Activated T-helper 1 cell treated with Interleukin-2 at 50 U/mL for 16 hours (primary cell): ENCODE results near the gene MELTF.

ENCODE experiments used
- DNase-seq: peaks from one replicate; pipeline ENCODE4 v3.0.0-alpha.2; 2020; ENCODE audit warnings: low read depth

Gene MELTF

GRCh38 chr3:196968233-196969133 lies 61.1 kb downstream of the MELTF start, which contains the start of gene PIGZ:
Gene PIGZ (minus strand): TSS chr3:196968833. CDS start chr3:196952031, 16,802 bp downstream.
- DNase-seq = peak; percentile 20

GRCh38 chr3:196967412-196968232 lies 62.0 kb downstream of the MELTF start:
- no peak for DNase-seq

GRCh38 chr3:196966526-196967401 lies 62.9 kb downstream of the MELTF start:
- DNase-seq = no peak

DNA sequence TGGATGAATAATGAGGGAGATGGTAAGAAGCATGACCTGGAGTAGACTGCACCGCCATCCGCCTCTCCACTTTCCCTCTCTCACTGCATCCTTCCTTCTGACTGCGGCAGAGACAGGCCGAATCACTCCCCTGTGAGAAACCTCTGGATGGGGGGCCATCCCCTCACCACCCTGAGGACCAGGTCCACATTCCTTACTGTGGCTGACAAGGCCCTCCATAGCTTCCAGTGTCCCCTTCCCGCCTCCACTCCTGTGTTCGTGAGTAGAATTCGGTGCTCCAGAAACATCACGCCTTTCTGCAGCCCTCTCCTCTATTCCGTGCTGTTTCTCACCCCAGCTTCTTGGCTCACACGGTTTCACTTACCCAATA lies 63.8 kb downstream of the MELTF start:
- no peak for DNase-seq

GRCh38 chr3:196965112-196965803 lies 64.4 kb downstream of the MELTF start:
- DNase-seq = no peak

GRCh38 chr3:196963631-196963953 lies 66.0 kb downstream of the MELTF start:
- DNase-seq = no peak

DNA sequence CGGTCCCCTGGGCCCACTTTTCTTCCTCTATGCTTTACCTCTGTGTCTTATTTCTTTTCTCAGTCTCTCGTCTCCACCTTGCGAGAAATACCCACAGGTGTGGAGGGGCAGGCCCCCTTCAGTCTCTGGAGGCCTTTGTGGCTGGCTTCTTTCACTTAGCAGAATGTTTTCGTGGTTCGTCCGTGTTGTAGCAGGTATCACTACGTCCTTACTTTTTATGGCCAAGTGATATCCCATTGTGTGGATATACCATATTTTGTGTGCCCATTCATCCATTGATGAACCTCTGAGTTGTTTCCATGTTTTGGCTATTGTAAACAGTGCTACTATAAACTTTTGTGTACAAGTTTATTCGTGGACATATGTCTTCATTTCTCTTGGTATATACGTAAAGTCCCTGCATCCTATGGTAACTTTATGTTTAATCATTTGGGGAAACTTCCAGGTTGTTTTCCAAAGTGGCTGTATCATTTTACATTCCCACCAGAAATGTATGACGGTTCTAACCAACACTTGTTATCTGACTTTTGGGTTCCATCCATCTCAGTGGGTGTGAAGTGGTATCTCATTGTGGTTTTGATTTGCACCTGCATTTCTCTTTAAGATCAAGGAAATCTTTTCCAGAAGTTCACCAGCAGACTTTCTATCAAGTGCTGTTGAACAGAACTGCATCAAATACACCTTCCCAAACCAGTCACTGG lies 66.5 kb downstream of the MELTF start:
- DNase-seq = no peak

DNA sequence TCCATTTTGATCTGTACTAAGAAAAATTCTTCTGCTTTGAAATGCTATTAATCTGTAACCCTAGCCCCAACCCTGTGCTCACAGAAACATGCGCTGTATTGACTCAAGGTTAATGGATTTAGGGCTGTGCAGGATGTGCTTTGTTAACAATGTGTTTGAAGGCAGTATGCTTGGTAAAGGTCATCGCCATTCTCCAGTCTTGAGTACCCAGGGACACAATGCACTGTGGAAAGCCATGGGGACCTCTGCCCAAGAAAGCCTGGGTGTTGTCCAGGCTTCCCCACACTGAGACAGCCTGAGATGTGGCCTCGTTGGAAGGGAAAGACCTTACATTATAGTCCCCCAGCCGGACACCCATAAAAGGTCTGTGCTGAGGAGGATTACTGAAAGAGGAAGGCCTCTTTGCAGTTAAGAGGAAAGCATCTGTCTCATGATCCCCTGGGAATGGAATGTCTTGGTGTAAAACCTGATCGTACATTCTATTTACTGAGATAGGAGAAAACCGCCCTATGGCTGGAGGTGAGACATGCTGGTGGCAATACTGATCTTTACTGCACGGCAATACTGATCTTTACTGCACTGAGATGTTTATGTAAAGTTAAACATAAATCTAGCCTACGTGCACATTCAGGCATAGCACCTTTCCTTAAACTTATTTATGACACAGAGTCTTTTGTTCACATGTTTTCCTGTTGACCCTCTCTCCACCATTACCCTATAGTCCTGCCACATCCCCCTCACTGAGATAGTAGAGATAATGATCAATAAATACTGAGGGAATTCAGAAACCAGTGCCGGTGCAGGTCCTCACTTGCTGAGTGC lies 67.3 kb downstream of the MELTF start:
- no peak for DNase-seq

GRCh38 chr3:196954832-196955231 lies 74.8 kb downstream of the MELTF start:
- no peak for DNase-seq
